ENCODE results near the gene PBX3. TPM values are rescaled to one million over a fixed set of nuclear protein-coding genes. Genes with fewer than 3 reads are reported as not detected.

Gene PBX3
- total RNA-seq, 1 donor from 2014 or later: 37.7 TPM

- Mint-ChIP-seq H3K4me3 (ENCODE audit: low read depth) (no peak overlapping the region), H3K27ac (no peak overlapping the region), H3K27me3 (no peaks in the 10 kb centered on the region), H3K36me3 (ENCODE audit: insufficient read depth) (no peaks in the 10 kb centered on the region), H3K9me3 (ENCODE audit: low read depth) (no peaks in the 10 kb centered on the region), H3K4me1 (ENCODE audit: low read depth) (peaks cover 15% of the 10 kb centered on the region)
- no peak for TF ChIP-seq CTCF (IDR thresholded peaks at IDR 0.05; ENCODE audit: unreplicated experiment)
- DNase-seq (ENCODE audit: low spot score, unreplicated experiment): no peak
Observed at GRCh38 chr9:125896964-125897363, 149.8 kb downstream of the PBX3 start.

- no peak for TF ChIP-seq CTCF (IDR thresholded peaks at IDR 0.05; ENCODE audit: unreplicated experiment)
- Mint-ChIP-seq H3K9me3 (ENCODE audit: low read depth) (no peaks in the 10 kb centered on the region), H3K36me3 (ENCODE audit: insufficient read depth) (no peaks in the 10 kb centered on the region), H3K4me1 (ENCODE audit: low read depth) (peaks cover 18% of the 10 kb centered on the region), H3K4me3 (ENCODE audit: low read depth) (no peak overlapping the region), H3K27me3 (no peaks in the 10 kb centered on the region), H3K27ac (no peak overlapping the region)
- DNase-seq (ENCODE audit: low spot score, unreplicated experiment): no peak
Observed at GRCh38 chr9:125897481-125897880, 150.3 kb downstream of the PBX3 start.

- Mint-ChIP-seq H3K4me1 (ENCODE audit: low read depth) (peaks cover 20% of the 10 kb centered on the region), H3K27ac (no peak overlapping the region), H3K9me3 (ENCODE audit: low read depth) (no peaks in the 10 kb centered on the region), H3K36me3 (ENCODE audit: insufficient read depth) (no peaks in the 10 kb centered on the region), H3K4me3 (ENCODE audit: low read depth) (no peak overlapping the region), H3K27me3 (no peaks in the 10 kb centered on the region)
- TF ChIP-seq CTCF (IDR thresholded peaks at IDR 0.05; ENCODE audit: unreplicated experiment): no peak
- DNase-seq (ENCODE audit: low spot score, unreplicated experiment): no peak
Observed at GRCh38 chr9:125902214-125902613, 155.0 kb downstream of the PBX3 start.

- Mint-ChIP-seq H3K27me3 (no peaks in the 10 kb centered on the region), H3K27ac (no peak overlapping the region), H3K36me3 (ENCODE audit: insufficient read depth) (no peaks in the 10 kb centered on the region), H3K4me1 (ENCODE audit: low read depth) (peaks cover 20% of the 10 kb centered on the region), H3K9me3 (ENCODE audit: low read depth) (no peaks in the 10 kb centered on the region), H3K4me3 (ENCODE audit: low read depth) (no peak overlapping the region)
- no peak for DNase-seq (ENCODE audit: low spot score, unreplicated experiment)
- TF ChIP-seq CTCF (IDR thresholded peaks at IDR 0.05; ENCODE audit: unreplicated experiment): no peak
Observed at GRCh38 chr9:125902831-125903512, 155.8 kb downstream of the PBX3 start.

- Mint-ChIP-seq H3K9me3 (ENCODE audit: low read depth) (no peaks in the 10 kb centered on the region), H3K27ac (peak overlapping the region; percentile 12), H3K27me3 (no peaks in the 10 kb centered on the region), H3K36me3 (ENCODE audit: insufficient read depth) (no peaks in the 10 kb centered on the region), H3K4me3 (ENCODE audit: low read depth) (no peak overlapping the region), H3K4me1 (ENCODE audit: low read depth) (peaks cover 20% of the 10 kb centered on the region)
- no peak for TF ChIP-seq CTCF (IDR thresholded peaks at IDR 0.05; ENCODE audit: unreplicated experiment)
- no peak for DNase-seq (ENCODE audit: low spot score, unreplicated experiment)
Observed at GRCh38 chr9:125904155-125904851, 157.1 kb downstream of the PBX3 start.

All from progenitor cell of endocrine pancreas (in vitro differentiated cells).